Ammon's horn (tissue), 1 donor: ENCODE results near the gene TRO.

Experiments
- DNase-seq: peaks from one replicate; pipeline ENCODE4 v3.0.0-alpha.2; 2016; ENCODE audit warnings: low spot score

TRO gene, protein sequence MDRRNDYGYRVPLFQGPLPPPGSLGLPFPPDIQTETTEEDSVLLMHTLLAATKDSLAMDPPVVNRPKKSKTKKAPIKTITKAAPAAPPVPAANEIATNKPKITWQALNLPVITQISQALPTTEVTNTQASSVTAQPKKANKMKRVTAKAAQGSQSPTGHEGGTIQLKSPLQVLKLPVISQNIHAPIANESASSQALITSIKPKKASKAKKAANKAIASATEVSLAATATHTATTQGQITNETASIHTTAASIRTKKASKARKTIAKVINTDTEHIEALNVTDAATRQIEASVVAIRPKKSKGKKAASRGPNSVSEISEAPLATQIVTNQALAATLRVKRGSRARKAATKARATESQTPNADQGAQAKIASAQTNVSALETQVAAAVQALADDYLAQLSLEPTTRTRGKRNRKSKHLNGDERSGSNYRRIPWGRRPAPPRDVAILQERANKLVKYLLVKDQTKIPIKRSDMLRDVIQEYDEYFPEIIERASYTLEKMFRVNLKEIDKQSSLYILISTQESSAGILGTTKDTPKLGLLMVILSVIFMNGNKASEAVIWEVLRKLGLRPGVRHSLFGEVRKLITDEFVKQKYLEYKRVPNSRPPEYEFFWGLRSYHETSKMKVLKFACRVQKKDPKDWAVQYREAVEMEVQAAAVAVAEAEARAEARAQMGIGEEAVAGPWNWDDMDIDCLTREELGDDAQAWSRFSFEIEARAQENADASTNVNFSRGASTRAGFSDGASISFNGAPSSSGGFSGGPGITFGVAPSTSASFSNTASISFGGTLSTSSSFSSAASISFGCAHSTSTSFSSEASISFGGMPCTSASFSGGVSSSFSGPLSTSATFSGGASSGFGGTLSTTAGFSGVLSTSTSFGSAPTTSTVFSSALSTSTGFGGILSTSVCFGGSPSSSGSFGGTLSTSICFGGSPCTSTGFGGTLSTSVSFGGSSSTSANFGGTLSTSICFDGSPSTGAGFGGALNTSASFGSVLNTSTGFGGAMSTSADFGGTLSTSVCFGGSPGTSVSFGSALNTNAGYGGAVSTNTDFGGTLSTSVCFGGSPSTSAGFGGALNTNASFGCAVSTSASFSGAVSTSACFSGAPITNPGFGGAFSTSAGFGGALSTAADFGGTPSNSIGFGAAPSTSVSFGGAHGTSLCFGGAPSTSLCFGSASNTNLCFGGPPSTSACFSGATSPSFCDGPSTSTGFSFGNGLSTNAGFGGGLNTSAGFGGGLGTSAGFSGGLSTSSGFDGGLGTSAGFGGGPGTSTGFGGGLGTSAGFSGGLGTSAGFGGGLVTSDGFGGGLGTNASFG (N-terminal part only)

DNA sequence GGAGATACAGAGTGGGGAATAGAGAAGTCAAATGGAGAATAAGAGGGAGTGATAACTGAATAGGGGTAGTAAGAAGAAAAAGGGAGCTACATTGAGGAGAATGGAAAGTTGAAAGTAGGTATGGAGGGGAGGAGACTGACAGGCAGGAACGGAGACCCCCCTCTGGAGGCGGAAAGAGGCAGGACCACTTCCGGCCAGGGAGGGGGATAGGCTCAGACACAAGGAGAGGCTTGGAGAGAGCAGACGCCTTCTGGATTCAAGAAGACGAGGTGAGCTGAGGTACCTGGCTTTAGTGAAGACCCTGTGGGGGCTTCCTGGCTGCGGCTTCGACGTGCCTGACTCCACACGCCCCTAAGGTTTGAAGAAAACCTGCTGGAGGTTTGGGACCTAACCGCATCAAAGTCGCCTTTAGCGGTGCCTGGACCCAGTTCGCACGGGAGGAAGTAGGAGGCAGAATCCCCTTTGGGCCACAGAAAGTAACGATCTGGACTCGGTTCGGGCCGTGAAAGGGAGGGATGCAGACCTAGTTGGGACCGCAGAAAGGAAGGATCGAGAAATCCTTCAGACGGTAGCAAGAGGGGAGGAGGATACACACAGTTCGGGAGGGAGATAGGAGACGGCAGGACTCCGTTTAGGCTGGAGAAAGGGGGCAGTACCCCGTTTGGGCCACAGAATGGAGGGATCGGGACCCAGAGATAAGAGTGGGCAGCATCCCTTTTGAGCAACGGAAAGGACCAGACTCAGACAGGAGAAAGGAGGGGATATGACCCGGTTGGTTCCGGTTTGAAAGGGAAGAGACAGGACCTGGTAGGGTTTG lies at the start of gene TRO:
TRO (plus strand) TSS at position 215 of the 817 bp plus-strand sequence. CDS start 1,423 bp downstream, outside the sequence.
- DNase-seq, result peak; percentile 19

DNA sequence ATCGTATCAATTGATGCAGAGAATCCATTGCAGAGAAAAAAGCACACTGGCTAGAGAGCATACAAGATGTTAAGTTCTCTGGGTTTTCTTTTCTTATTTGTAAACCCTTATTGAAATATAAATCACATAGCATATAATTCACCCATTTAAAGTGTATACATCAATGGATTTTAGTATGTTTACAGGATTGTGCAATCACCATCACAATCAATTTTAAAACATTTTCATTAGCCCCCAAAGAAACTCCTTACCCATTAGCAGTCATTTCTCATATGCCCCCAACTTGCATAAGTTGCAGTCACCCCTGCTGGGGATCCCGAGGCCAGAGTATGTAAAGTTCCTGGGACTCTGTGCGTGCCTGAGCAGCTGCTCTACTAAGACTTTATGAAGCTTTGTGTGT lies 34.9 kb upstream of the TRO start:
- DNase-seq, result no peak

DNA sequence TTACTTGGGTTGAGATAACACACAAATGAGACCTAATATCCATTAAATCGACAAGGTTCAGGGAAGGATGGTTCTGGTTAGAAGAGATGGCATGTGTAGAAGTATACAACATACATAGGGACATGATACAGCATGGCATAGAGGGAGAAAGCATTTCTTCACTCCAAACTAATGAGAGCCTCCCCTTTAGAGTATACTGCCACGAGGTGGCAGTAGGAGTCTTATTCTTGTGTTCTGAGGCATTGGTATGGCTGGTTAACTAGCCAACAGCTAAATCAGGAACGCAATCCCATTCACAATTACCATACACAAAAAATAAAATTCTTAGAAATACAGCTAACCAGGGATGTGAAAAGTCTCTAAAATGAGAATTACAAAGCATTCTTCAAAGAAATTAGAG lies 29.1 kb upstream of the TRO start:
- peak; percentile 41 for DNase-seq

DNA sequence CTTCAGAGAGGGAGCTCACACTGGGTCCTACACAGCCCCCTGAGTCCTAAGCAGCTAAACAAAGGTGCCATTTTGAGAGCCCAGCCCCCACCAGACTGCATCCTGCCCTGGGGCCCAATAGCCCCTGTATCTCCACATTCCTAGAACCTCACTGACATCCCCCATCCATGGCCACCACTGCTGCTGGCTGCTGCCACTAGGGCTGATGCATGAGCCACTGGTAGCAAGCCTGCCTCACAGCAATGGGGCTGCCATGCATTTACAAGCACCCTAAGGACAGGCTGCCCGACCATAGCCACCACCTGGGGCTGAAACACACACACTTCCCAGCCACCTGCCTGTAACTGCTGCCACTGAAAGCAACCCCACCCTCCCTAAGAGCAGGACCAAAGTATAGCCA lies 26.5 kb upstream of the TRO start:
- DNase-seq, result no peak

DNA sequence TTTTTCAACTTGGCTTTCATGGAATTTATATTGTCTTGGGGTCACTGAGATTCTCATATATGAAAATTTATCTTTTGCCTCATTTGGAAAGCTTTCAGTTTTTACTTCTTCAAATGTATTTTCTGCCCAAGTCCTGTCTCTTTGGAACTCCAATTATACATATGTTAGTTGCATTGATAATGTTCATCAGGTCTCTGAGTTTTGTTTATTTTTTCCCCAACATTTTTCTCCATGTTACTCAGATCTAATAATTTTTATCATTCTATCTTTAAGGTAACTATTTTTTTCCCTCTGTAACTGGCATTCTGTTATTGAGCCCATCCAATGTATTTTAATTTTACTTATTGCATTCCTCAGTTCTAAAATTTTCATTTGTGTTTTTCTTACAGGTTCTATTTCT lies 10.7 kb upstream of the TRO start:
- no peak for DNase-seq

DNA sequence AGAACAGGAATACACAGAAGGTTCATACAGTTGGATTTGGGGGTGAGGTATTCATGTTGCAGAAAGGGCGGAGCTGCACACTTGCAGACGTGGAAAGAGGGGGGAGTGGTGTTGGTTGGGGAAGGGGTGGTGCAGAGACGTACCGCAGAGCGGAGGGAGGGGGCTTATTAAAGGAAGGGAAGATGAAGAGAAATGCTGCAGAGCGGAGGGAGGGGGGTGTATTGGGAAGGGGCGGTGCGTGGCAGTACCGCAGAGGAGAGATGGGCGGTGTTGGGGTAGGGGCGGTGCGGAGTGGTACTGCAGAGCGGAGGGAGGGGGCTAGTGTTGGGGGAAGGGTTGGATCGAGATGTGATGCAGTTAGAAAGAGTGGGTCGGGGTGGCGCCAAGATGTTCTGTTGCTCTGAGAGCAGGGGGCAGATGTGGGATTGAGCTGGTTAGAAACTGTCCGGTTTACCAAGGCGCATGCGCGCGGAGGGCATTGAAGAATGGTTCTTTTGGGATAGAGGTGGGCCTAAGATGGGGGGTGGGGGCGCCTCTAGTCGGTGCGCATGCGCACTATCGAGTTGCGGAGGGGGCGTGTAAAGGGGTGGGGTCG lies 900 bp downstream of the TRO start:
- peak; percentile 76 for DNase-seq

DNA sequence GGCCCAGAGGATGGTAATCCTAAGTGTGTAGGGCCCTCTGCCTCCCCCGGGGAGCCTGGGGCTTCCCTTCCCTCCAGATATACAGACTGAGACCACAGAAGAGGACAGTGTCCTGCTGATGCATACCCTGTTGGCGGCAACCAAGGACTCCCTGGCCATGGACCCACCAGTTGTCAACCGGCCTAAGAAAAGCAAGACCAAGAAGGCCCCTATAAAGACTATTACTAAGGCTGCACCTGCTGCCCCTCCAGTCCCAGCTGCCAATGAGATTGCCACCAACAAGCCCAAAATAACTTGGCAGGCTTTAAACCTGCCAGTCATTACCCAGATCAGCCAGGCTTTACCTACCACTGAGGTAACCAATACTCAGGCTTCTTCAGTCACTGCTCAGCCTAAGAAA lies 1.9 kb downstream of the TRO start:
- DNase-seq, result no peak

DNA sequence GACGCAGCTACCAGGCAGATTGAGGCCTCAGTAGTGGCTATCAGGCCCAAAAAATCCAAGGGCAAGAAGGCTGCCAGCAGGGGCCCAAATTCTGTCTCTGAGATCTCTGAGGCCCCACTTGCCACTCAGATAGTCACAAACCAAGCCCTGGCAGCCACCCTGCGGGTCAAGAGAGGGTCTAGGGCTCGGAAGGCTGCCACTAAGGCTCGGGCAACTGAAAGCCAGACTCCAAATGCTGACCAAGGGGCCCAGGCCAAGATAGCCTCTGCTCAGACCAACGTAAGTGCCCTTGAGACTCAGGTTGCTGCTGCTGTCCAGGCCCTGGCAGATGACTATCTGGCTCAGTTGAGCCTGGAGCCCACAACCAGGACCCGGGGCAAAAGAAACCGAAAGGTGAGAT lies 2.8 kb downstream of the TRO start:
- no peak for DNase-seq

DNA sequence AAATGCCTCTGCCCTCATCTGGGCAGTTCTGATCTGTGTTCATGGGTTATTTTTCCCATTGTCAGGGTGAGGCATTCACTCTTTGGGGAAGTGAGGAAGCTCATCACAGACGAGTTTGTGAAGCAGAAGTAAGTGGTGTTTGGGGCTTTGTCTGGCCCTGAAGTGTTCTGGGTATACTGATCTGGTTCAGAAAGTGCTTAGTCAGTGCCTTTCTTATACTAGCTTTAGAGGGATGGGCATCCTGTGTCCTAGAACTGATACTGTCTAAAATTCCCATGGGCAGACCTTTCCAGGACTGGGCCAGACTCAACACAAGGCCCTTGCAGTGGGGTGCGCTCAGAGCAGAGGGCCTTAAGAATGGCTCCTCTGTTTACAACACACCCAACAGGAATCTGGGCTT lies 6.4 kb downstream of the TRO start:
- DNase-seq, result no peak

DNA sequence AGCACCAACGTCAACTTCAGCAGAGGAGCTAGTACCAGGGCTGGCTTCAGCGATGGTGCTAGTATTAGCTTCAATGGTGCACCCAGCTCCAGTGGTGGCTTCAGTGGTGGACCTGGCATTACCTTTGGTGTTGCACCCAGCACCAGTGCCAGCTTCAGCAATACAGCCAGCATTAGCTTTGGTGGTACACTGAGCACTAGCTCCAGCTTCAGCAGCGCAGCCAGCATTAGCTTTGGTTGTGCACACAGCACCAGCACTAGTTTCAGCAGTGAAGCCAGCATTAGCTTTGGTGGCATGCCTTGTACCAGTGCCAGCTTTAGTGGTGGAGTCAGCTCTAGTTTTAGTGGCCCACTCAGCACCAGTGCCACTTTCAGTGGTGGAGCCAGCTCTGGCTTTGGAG lies 8.3 kb downstream of the TRO start:
- DNase-seq, result no peak

DNA sequence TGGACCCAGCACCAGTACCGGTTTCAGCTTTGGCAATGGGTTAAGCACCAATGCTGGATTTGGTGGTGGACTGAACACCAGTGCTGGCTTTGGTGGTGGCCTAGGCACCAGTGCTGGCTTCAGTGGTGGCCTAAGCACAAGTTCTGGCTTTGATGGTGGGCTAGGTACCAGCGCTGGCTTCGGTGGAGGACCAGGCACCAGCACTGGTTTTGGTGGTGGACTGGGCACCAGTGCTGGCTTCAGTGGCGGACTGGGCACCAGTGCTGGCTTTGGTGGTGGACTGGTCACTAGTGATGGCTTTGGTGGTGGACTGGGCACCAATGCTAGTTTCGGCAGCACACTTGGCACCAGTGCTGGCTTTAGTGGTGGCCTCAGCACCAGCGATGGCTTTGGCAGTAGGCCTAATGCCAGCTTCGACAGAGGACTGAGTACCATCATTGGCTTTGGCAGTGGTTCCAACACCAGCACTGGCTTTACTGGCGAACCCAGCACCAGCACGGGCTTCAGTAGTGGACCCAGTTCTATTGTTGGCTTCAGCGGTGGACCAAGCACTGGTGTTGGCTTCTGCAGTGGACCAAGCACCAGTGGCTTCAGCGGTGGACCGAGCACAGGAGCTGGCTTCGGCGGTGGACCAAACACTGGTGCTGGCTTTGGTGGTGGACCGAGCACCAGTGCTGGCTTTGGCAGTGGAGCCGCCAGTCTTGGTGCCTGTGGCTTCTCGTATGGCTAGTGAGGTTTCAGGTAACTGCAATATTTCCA lies 9.8 kb downstream of the TRO start:
- no peak for DNase-seq

DNA sequence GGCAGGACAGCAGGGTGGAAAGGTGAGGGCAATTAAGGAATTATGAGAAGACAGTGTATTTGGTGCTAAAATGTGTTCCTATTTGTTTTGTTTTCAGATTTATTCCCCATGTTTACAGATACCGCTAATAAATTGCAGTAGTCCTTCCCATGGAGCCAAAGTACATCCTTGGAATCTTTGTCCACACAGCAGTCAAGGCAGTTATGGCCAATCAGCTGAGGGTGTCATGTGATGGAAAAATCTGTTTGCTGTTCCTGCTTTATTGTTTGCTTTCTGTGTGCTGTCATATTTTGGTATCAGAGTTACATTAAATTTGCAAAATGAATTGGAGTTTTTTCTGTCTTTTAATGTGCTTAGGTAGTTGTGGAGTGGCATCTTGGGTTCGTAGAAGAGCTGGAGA lies 10.5 kb downstream of the TRO start:
- DNase-seq, result no peak

DNA sequence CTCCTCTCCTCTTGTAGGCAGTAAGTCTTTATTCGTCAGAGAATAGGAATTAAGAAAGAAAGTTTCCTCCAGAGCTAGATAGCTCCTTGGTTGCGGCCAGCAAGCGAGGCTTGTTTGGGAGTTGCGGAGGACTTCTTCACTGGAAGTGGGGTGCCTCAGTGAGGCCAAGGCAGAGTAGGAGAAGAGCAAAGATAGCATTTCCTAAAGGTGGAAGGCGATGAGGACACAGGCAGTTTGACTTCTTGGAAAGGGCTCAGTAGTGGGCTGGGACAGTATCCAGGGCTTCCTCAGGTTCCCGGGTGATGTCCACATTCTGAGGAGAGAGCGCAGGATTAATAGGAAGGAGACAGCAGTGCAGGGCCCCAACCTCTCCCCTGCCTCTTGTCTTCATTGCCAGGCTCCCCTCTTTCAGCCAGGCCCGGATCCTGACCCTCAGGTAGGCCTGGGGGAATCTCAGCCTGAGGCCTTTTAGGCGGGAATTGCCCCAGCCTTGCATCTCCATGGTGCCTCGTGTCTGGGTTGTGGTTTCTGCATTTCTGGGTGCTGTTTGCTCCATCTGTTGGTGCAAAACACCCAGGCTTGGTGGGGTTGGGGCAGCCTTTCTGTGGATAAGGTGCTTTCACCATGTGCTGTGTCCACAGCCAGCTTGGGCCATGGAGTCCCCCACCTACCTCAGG lies 12.7 kb downstream of the TRO start:
- no peak for DNase-seq

DNA sequence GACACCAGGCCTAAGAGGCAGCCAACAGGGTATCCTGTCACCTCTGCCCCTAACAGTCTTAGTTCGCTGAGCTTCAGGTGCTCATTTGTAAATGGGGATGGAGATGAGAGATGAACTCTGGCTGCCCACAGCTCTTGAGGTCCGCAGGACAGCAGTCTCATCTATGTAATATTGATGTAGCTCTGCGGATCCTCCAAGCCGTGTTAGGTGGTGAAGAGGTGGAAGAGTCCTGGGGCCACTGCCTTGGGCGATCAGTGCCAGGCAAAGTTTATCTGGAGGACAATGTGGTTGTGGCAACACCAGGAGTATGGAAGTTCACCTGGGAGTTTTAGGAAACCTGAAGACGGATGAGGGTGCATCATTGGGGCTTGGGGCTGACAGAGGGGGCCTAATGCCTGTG lies 13.4 kb downstream of the TRO start:
- no peak for DNase-seq

DNA sequence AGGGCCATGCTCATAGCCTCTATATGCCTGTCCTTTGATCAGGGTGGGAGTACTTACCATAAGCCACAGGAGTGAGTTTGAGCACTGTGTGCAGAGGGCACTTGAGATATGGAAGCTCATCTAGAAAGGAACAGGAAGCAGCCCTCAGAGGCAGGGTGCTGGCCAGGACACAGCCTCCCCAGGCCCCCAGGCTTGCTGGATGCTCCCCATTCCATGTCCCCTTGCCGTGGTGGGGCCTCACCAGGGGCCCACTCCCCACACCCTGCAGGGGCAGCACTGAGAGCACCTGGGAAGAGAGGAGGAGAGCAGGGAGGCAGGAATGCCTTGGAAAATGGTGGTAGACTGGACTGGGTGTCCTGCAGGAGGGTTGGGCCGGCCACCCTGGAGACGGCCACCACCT lies 14.3 kb downstream of the TRO start:
- no peak for DNase-seq

DNA sequence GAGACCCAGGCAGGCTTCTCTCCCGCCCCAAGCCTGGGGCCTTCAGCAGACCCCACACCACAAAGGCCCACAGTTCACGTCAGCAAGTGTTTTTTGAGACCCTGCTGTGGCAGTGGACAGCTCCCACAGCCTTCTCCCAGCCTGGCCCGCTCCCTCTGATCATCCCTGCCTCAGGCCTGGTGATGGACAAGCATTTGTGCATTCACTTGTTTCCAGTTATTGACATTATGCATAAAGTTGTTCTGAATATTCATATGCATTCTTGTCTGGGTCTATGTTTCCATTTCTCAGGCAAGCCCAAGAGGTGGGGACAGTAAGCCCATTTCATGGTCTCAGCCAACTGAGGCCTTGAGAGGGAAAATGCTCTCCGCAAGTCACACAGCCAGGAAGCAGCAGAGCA lies 14.7 kb downstream of the TRO start:
- no peak for DNase-seq

DNA sequence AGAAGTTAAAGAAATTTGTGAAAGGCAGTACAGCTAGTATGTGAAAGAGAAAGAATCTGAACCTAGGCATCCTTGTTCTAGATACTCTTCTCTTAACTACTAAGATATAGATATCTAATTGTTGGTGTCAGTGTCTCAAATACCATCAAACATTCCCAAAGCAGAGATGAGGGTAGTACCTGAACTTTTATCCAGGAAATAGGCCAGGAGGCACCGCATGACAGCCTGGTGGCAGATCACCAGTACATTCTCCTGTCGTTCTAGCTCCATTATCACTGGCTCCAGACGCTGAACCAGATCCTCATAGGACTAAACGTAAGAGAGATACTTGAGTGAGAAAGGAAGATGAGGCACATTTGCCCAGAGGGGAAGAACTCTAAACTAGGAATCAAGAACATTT lies 16.8 kb downstream of the TRO start:
- no peak for DNase-seq

DNA sequence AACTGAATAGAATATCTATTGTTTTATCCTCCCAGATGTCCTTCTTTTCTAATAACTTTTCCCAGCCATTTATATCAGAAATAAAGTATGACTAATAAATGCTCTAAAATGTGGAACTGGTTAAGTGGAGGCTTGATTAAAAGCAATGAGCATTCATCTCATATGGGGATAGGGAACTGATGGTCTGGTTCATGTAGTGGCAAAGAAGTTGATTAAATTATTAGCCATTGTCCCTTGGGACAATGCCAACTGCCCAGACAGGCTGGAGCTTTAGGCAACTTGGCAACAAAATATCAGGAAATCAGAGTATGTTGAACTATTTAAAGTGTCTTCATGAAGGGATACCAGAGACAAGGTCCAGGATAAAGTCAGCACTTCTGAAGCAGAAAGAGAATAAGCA lies 24.2 kb downstream of the TRO start:
- no peak for DNase-seq

DNA sequence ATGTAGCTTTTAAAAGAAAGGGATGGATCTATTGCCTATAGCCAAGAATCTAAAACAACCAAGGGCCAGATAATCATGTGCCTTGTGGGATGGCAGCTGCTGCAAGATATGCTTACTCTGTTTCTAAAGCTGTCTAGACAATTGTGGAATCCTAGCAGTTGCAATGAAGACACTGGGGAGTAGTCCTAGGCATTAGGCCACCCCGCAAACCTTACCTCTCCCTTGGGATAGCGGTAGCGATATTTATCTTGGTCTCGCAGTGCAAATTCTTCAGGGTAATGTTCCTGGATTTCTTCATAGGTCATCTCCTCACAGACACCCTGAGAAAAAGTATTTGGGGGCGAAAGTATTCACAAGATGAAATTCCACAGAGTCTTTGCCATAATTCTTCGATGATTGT lies 24.6 kb downstream of the TRO start:
- no peak for DNase-seq
